ENCODE results near the gene ZBTB3.

The ZBTB3 gene

DNA sequence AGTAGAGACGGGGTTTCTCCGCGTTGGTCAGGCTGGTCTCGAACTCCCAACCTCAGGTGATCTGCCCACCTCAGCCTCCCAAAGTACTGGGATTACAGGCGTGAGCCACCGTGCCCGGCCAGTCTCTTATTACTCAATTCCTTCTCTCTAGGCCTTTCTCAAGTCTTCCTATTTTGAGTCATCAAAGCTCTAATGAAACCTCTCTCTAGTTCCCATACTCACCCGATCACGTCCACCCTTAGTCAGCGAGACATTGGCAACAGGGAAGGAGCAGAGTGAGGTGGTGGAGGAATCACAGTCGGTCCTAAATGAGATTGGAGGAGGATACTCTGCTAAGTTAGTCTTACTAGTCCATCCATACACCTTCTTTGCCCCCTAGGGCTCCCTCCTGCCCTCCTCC lies 51.7 kb downstream of the ZBTB3 start:
- Histone ChIP-seq H2AFZ (ENCODE audit: low read depth) (no peak overlapping the region), H3K4me2 (no peak overlapping the region)

More for the DNA sequence above, 51.7 kb downstream of the ZBTB3 start:
- Histone ChIP-seq H3K4me3 (IDR thresholded peaks at IDR 0.05; ENCODE audit: insufficient read depth, low read depth, low read length) (no peak overlapping the region), H3K4me1 (ENCODE audit: low read depth, poor library complexity, severe bottlenecking) (peaks cover 13% of the 10 kb centered on the region), H3K9ac (no peak overlapping the region), H4K20me1 (ENCODE audit: insufficient read depth) (no peaks in the 10 kb centered on the region), H3K27me3 (ENCODE audit: insufficient read depth, low read depth) (no peaks in the 10 kb centered on the region), H3K79me2 (ENCODE audit: insufficient read depth, low read depth) (no peaks in the 10 kb centered on the region; the same call in 1 of the 2 replicates), H3K36me3 (ENCODE audit: insufficient read depth) (no peaks in the 10 kb centered on the region), H3K27ac (no peak overlapping the region)
- TF ChIP-seq, protein P1, sequence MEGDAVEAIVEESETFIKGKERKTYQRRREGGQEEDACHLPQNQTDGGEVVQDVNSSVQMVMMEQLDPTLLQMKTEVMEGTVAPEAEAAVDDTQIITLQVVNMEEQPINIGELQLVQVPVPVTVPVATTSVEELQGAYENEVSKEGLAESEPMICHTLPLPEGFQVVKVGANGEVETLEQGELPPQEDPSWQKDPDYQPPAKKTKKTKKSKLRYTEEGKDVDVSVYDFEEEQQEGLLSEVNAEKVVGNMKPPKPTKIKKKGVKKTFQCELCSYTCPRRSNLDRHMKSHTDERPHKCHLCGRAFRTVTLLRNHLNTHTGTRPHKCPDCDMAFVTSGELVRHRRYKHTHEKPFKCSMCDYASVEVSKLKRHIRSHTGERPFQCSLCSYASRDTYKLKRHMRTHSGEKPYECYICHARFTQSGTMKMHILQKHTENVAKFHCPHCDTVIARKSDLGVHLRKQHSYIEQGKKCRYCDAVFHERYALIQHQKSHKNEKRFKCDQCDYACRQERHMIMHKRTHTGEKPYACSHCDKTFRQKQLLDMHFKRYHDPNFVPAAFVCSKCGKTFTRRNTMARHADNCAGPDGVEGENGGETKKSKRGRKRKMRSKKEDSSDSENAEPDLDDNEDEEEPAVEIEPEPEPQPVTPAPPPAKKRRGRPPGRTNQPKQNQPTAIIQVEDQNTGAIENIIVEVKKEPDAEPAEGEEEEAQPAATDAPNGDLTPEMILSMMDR (conservative IDR thresholded peaks at IDR 0.05; ENCODE audit: low read depth, low read length), result no peak

All from KMS-11 (cell line).